ENCODE measurements around the gene FSTL1. TPM values are rescaled to one million over a fixed set of nuclear protein-coding genes. Genes with fewer than 3 reads are reported as not detected.

Gene FSTL1
- total RNA-seq, 1 donor from 2014 or later = not detected

- DNase-seq (ENCODE audit: low spot score) = no peak
- Mint-ChIP-seq H3K9me3 (no peaks in the 10 kb centered on the region), H3K36me3 (ENCODE audit: low read depth) (no peaks in the 10 kb centered on the region), H3K4me3 (no peak overlapping the region), H3K27ac (no peak overlapping the region), H3K27me3 (ENCODE audit: insufficient read depth) (no peaks in the 10 kb centered on the region), H3K4me1 (ENCODE audit: low read depth) (no peaks in the 10 kb centered on the region)
- intact Hi-C loops (cut with micrococcal nuclease) = no loop called here
Measured at GRCh38 chr3:120475722-120476377, 25.1 kb upstream of the FSTL1 start.

DNA sequence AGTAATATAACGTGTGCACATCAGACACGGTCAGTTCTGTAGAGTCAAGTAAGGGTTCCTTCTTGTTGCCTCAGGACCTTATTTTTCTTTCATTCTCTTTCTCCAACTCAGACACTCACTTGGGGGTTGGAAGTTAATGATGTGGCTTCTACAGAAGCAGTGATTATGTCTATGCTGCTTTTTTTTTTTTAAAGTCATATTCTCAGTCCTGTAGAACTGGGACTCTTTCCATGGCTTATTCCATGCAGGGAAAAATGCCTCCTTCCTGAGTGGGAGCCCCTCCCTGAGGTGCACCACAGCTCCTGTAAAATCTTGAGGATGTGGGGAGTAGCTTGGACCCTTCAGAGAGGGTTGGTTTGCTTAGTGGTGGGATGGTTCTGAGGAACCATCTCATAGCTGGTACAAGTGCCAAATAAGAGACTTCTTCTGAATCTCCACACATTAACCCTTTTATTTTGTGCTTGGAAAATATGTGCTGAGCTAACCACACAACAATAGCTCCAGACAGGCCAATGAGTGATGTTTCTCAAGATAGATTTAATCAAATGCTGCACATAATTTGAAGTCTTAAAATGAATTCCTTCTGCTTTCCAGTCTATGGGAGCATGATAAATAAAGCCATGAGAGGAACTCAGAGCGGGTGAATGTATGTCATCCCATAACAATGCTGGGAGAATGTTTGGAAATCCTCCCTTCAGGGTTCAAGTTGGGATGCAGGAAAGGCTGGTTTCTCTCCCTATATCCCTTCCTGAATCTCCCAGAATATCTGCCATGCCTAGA is 23.3 kb upstream of the FSTL1 start:
- Mint-ChIP-seq H3K9me3 (no peaks in the 10 kb centered on the region), H3K4me1 (ENCODE audit: low read depth) (no peaks in the 10 kb centered on the region), H3K27ac (no peak overlapping the region)

GRCh38 chr3:120473389-120473788 is 22.6 kb upstream of the FSTL1 start:
- Mint-ChIP-seq H3K27me3 (ENCODE audit: insufficient read depth) (peaks cover 3% of the 10 kb centered on the region), H3K27ac (no peak overlapping the region), H3K4me1 (ENCODE audit: low read depth) (no peaks in the 10 kb centered on the region), H3K9me3 (no peaks in the 10 kb centered on the region), H3K4me3 (no peak overlapping the region), H3K36me3 (ENCODE audit: low read depth) (no peaks in the 10 kb centered on the region)
- DNase-seq (ENCODE audit: low spot score) = no peak
- intact Hi-C loops (cut with micrococcal nuclease) = no loop called here

More for the DNA sequence above, 23.3 kb upstream of the FSTL1 start:
- intact Hi-C loops (cut with micrococcal nuclease) = no loop called here
- H3K36me3 Mint-ChIP-seq (ENCODE audit: low read depth) = no peaks in the 10 kb centered on the region
- H3K27me3 Mint-ChIP-seq (ENCODE audit: insufficient read depth) = peaks cover 3% of the 10 kb centered on the region
- H3K4me3 Mint-ChIP-seq = no peak overlapping the region
- DNase-seq (ENCODE audit: low spot score) = no peak

DNA sequence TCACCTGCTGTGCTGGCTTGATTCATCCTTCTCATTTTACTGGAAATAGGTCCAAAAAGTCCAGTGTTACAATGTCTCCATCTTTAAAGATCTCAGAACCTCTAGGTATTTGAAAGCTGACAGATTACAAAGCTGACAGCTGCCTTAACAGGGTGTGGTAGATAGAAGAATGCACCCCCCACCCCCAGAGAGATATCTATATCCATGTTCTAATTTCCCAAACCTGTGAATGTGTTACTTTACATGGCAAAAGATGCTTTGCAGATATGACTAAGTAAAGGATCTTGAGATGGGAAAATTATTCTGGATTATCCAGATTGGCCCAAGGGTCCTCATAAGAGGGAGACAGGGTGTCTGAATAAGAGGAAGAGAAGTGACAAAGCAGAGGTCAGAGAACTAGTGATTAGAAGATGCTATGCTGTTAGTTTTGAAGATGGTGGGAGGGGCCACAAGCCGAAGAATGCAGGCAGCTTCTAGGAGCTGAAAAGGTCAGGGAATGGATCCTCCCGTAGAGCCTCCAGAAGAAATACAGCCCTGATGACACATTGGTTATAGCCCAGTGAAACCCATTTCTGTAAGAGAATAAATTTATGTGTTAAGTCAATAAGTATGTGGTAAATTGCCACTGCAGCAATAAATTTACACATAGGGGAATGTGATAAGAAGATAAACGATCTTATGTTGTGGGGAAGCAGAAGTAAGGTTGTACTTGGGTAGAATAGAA is 21.5 kb upstream of the FSTL1 start:
- Mint-ChIP-seq H3K4me1 (ENCODE audit: low read depth) (no peaks in the 10 kb centered on the region), H3K9me3 (no peaks in the 10 kb centered on the region), H3K36me3 (ENCODE audit: low read depth) (no peaks in the 10 kb centered on the region), H3K27me3 (ENCODE audit: insufficient read depth) (peaks cover 5% of the 10 kb centered on the region), H3K4me3 (no peak overlapping the region), H3K27ac (no peak overlapping the region)
- DNase-seq (ENCODE audit: low spot score) = no peak
- intact Hi-C loops (cut with micrococcal nuclease) = no loop called here

DNA sequence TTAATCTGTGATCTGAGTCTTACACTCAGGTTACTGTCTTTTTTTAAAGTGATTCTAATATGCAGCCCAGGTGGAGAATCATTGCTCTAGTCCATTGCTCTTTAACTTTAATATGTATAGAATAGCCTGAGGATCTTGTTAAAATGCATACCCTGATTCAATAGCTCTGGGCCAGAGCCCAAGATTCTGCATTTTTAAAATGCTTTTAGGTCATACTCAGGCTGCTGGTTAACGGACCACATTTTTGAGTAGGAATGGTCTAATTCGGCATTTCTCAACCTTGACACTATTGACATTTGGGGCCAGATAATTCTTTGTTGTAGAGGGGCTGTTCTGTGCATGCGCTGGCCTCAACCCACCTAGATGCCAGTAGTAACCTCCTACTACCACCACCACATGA is 20.9 kb upstream of the FSTL1 start:
- no peak for DNase-seq (ENCODE audit: low spot score)
- Mint-ChIP-seq H3K4me3 (no peak overlapping the region), H3K36me3 (ENCODE audit: low read depth) (no peaks in the 10 kb centered on the region), H3K27me3 (ENCODE audit: insufficient read depth) (peaks cover 5% of the 10 kb centered on the region), H3K4me1 (ENCODE audit: low read depth) (no peaks in the 10 kb centered on the region), H3K27ac (no peak overlapping the region), H3K9me3 (no peaks in the 10 kb centered on the region)
- intact Hi-C loops (cut with micrococcal nuclease) = no loop called here

DNA sequence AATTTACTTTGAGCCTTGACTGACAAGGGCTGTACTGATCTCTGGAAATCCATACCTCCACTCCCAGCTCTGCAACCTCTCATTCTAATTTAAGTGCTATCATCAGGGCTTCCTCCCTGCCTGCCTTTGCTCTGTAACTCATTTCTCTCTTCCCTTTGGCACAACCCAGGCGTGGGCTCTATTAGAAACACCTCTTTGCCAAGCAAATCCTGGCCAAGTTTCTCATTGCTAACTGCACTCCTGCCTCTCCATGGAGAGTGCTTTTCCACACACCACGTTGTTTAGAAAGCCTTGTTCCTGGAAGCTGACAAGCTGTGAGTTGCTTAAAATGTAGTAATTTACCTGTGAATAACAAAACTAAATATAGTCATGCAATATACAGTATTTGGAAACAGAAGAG is 20.1 kb upstream of the FSTL1 start:
- Mint-ChIP-seq H3K27ac (no peak overlapping the region), H3K4me1 (ENCODE audit: low read depth) (no peaks in the 10 kb centered on the region), H3K36me3 (ENCODE audit: low read depth) (no peaks in the 10 kb centered on the region), H3K4me3 (no peak overlapping the region), H3K27me3 (ENCODE audit: insufficient read depth) (peaks cover 5% of the 10 kb centered on the region), H3K9me3 (no peaks in the 10 kb centered on the region)
- intact Hi-C loops (cut with micrococcal nuclease) = no loop called here
- DNase-seq (ENCODE audit: low spot score) = no peak

GRCh38 chr3:120469882-120470301 is 19.1 kb upstream of the FSTL1 start:
- Mint-ChIP-seq H3K27ac (no peak overlapping the region), H3K27me3 (ENCODE audit: insufficient read depth) (peaks cover 5% of the 10 kb centered on the region), H3K4me1 (ENCODE audit: low read depth) (no peaks in the 10 kb centered on the region), H3K36me3 (ENCODE audit: low read depth) (no peaks in the 10 kb centered on the region), H3K9me3 (no peaks in the 10 kb centered on the region), H3K4me3 (no peak overlapping the region)
- no peak for DNase-seq (ENCODE audit: low spot score)
- intact Hi-C loops (cut with micrococcal nuclease) = no loop called here

- H3K27me3 Mint-ChIP-seq (ENCODE audit: insufficient read depth) = peaks cover 5% of the 10 kb centered on the region
- DNase-seq (ENCODE audit: low spot score) = no peak
- no peak overlapping the region for H3K27ac Mint-ChIP-seq
- H3K4me3 Mint-ChIP-seq = no peak overlapping the region
- H3K4me1 Mint-ChIP-seq (ENCODE audit: low read depth) = no peaks in the 10 kb centered on the region
- no peaks in the 10 kb centered on the region for H3K9me3 Mint-ChIP-seq
- intact Hi-C loops (cut with micrococcal nuclease) = no loop called here
- no peaks in the 10 kb centered on the region for H3K36me3 Mint-ChIP-seq (ENCODE audit: low read depth)
Measured at GRCh38 chr3:120469440-120469839, 18.6 kb upstream of the FSTL1 start.

- H3K4me1 Mint-ChIP-seq (ENCODE audit: low read depth) = no peaks in the 10 kb centered on the region
- H3K27ac Mint-ChIP-seq = no peak overlapping the region
- peaks cover 5% of the 10 kb centered on the region for H3K27me3 Mint-ChIP-seq (ENCODE audit: insufficient read depth)
- intact Hi-C loops (cut with micrococcal nuclease) = no loop called here
- H3K4me3 Mint-ChIP-seq = no peak overlapping the region
- no peaks in the 10 kb centered on the region for H3K9me3 Mint-ChIP-seq
- DNase-seq (ENCODE audit: low spot score) = no peak
- no peaks in the 10 kb centered on the region for H3K36me3 Mint-ChIP-seq (ENCODE audit: low read depth)
Measured at GRCh38 chr3:120468635-120469295, 18.0 kb upstream of the FSTL1 start.

DNA sequence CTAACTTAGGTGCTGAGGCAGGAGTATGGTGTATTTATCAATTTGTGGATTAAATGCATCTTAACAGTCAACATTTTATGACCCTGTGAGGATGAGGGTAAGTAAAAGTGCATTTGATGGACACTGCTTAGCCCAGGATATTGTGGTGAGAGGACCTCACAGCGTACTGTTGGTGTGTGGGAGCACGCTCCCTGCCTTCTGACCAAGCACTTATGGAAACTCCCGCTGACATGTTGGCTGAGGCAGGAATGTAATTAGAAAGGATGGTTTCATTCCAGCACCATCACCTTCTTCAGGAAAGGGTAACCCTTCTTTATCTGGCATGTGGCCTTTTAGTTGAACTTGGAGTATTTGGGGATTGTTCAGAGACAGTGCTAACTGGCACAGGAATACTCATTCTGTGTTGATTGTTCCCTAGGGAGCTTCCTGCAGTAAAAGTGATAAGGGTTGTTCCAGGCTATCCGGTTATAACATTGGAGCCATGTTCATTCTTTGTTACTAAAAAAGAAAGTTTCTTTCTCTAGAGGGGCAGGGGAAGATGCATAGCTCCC is 11.7 kb upstream of the FSTL1 start:
- Mint-ChIP-seq H3K36me3 (ENCODE audit: low read depth) (no peaks in the 10 kb centered on the region), H3K9me3 (no peaks in the 10 kb centered on the region), H3K27me3 (ENCODE audit: insufficient read depth) (peaks cover 5% of the 10 kb centered on the region), H3K4me3 (no peak overlapping the region), H3K27ac (no peak overlapping the region), H3K4me1 (ENCODE audit: low read depth) (no peaks in the 10 kb centered on the region)
- DNase-seq (ENCODE audit: low spot score) = no peak
- intact Hi-C loops (cut with micrococcal nuclease) = no loop called here

GRCh38 chr3:120461416-120461815 is 10.6 kb upstream of the FSTL1 start:
- DNase-seq (ENCODE audit: low spot score) = no peak
- Mint-ChIP-seq H3K27ac (no peak overlapping the region), H3K9me3 (no peaks in the 10 kb centered on the region), H3K4me1 (ENCODE audit: low read depth) (no peaks in the 10 kb centered on the region), H3K4me3 (no peak overlapping the region), H3K27me3 (ENCODE audit: insufficient read depth) (peaks cover 5% of the 10 kb centered on the region), H3K36me3 (ENCODE audit: low read depth) (no peaks in the 10 kb centered on the region)
- intact Hi-C loops (cut with micrococcal nuclease) = no loop called here

- intact Hi-C loops (cut with micrococcal nuclease) = no loop called here
- no peak for DNase-seq (ENCODE audit: low spot score)
- Mint-ChIP-seq H3K4me3 (no peak overlapping the region), H3K4me1 (ENCODE audit: low read depth) (no peaks in the 10 kb centered on the region), H3K27me3 (ENCODE audit: insufficient read depth) (peaks cover 5% of the 10 kb centered on the region), H3K27ac (no peak overlapping the region), H3K9me3 (no peaks in the 10 kb centered on the region), H3K36me3 (ENCODE audit: low read depth) (no peaks in the 10 kb centered on the region)
Measured at GRCh38 chr3:120460862-120461261, 10.1 kb upstream of the FSTL1 start.

Measured in activated T-helper 1 cell treated with anti-CD3 and anti-CD28 coated beads, Interleukin-12 subunit alpha, Interleukin-12 subunit beta, Interleukin-2, Interleukin-4 antibody, amounts not matched to agents 30 ng/mL and 10 ng/mL and 1 ng/mL, durations not matched to agents 14 hours and 24 hours and 36 hours (primary cell).